ENCODE results near the gene RTEL1.
A peak's percentile ranks its signal among the peaks of the same experiment; 100 is the strongest.
"Not testable (repeated sequence)": the region's sequence is repeated elsewhere in the genome, so short reads cannot be mapped to it uniquely, and the experiment has no call there.

RTEL1 gene

GRCh38 chr20:63709149-63709527 is 51.0 kb downstream of the RTEL1 start:
- no peak for DNase-seq (ENCODE audit: low read depth)

- DNase-seq (ENCODE audit: low read depth), result no peak
Observed at GRCh38 chr20:63711085-63711645, 53.1 kb downstream of the RTEL1 start.

GRCh38 chr20:63712191-63712590 is 54.1 kb downstream of the RTEL1 start:
- no peak for DNase-seq (ENCODE audit: low read depth)

GRCh38 chr20:63714858-63715257 is 56.7 kb downstream of the RTEL1 start:
- no peak for DNase-seq (ENCODE audit: low read depth)

- no peak for DNase-seq (ENCODE audit: low read depth)
Observed at GRCh38 chr20:63718996-63719395, 60.9 kb downstream of the RTEL1 start.

- not testable (repeated sequence) for DNase-seq (ENCODE audit: low read depth)
Observed at GRCh38 chr20:63722967-63723622, 65.0 kb downstream of the RTEL1 start.

- not testable (repeated sequence) for DNase-seq (ENCODE audit: low read depth)
Observed at GRCh38 chr20:63730189-63730733, 72.1 kb downstream of the RTEL1 start.

- no peak for DNase-seq (ENCODE audit: low read depth)
Observed at GRCh38 chr20:63731410-63731809, 73.3 kb downstream of the RTEL1 start.

GRCh38 chr20:63732118-63733095 is 74.3 kb downstream of the RTEL1 start:
- DNase-seq (ENCODE audit: low read depth), result no peak

- no peak for DNase-seq (ENCODE audit: low read depth)
Observed at GRCh38 chr20:63733117-63733516, 75.0 kb downstream of the RTEL1 start.

- no peak for DNase-seq (ENCODE audit: low read depth)
Observed at GRCh38 chr20:63733579-63734081, 75.5 kb downstream of the RTEL1 start.

GRCh38 chr20:63734111-63734945 is 76.2 kb downstream of the RTEL1 start:
- no peak for DNase-seq (ENCODE audit: low read depth)

GRCh38 chr20:63734946-63735858 is 77.1 kb downstream of the RTEL1 start:
- DNase-seq (ENCODE audit: low read depth), result no peak

- DNase-seq (ENCODE audit: low read depth), result peak; percentile 52
Observed at GRCh38 chr20:63735859-63736718, 78.0 kb downstream of the RTEL1 start, which contains the start of gene LIME1. Gene LIME1 (plus strand): TSS chr20:63736664. CDS start chr20:63737550, 886 bp downstream.

GRCh38 chr20:63736893-63737694 is 79.0 kb downstream of the RTEL1 start:
- DNase-seq (ENCODE audit: low read depth), result no peak

- DNase-seq (ENCODE audit: low read depth), result no peak
Observed at GRCh38 chr20:63737695-63737944, 79.5 kb downstream of the RTEL1 start.

- no peak for DNase-seq (ENCODE audit: low read depth)
Observed at GRCh38 chr20:63737945-63738686, 80.0 kb downstream of the RTEL1 start.

- DNase-seq (ENCODE audit: low read depth), result no peak
Observed at GRCh38 chr20:63738687-63739129, 80.6 kb downstream of the RTEL1 start.

All from stimulated activated CD8-positive, alpha-beta memory T cell treated with anti-CD3 and anti-CD28 coated beads, Interleukin-4, amount 100 ng/mL, for 24 hours (primary cell).